Activated T-cell treated with anti-CD3 and anti-CD28 coated beads, Interleukin-2, amount 50 U/mL, for 1 hour (primary cell): ENCODE measurements around the gene NLK.
"Not testable (repeated sequence)": the region's sequence is repeated elsewhere in the genome, so short reads cannot be mapped to it uniquely, and the experiment has no call there.

Experiments used
- DNase-seq: peaks from one replicate; pipeline ENCODE4 v3.0.0-alpha.2; 2020

Gene NLK

DNA sequence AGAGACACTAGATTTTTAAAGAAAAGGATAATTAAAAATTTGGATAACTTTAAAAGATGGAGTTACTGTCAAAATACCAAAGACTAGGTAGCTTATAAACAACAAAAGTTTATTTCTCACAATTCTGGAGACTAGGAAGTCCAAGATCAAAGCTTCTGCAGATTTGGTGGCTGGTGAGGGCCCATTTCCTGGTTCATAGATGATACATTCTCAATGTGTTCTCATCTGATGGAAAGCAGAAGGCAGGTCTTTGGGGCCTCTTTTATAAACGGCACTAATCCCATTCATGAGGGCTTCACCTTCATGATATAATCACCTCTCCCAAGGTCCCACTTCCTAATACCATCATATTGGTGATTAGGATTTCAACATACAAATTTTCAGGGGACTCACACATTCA, 33.7 kb downstream of the NLK start:
- DNase-seq = no peak

DNA sequence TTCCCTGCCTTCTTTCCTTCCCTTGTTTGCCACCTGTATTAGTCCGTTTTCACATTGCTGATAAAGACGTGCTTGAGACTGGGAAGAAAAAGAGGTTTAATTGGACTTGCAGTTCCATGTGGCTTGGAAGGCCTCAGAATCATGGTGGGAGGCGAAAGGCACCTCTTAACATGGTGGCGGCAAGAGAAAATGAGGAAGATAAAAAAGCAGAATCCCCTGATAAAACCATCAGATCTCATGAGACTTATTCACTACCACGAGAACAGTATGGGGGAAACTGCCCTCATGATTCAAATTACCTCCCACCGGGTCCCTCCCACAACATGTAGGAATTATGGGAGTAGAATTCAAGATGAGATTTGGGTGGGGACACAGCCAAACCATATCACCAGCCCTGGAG, 34.7 kb downstream of the NLK start:
- DNase-seq = not testable (repeated sequence)

DNA sequence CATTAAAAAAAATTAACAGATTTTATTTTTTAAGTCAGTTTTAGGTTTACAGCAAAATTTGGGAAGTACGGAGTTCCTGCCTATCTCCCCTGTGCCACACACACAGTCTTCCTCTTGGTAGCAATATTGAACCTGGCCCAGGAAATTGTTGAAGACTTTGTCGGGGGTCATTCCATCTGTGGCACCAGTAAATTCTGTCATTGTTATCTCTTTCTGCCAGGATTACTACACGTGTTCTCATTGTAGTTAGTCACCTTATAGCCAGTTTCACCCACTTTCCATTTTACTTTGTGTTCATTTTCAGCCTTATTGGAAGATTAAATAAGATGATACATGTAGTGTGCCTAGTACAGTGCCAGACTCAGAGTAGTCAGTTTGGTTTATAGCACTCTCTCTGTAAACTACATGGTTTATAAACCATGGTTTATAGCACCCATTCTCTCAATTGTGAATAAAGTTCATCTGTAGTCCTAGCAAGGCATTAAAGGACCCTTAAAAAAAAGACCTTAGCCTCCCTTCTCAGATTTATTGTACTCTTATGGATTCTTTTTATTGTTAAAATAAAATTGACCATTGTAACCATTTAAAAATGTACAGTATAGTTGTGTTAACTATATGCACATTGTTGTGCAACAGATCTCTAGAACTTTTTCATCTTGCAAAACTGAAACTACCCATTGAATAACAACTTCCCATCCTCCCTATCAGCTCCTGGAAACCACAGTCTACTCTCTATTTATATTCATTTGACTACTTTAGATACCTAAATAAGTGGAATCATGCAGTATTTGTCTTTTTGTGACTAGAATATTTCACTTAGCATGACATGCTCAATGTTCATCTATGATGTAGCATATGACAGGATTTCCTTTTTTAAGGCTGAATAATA, 36.1 kb downstream of the NLK start:
- no peak for DNase-seq

DNA sequence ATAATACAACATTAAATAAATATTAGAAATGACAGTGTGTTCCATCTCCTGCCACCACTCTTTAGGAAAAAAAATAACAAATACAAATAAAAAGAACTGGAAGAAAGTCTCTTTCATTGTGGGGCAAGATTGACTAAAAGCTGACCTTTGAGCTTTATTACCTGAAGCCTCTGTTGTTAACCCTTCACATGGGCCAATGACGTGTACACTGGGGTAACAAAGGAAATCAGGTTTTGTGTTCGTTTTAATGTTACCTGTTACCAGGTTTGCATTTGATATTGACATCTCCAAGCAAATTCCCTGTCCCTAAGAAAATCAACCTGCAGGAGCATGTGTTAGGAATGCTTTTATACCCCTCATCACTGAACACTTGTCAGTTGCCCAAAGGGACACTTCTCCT, 39.0 kb downstream of the NLK start:
- DNase-seq = no peak

DNA sequence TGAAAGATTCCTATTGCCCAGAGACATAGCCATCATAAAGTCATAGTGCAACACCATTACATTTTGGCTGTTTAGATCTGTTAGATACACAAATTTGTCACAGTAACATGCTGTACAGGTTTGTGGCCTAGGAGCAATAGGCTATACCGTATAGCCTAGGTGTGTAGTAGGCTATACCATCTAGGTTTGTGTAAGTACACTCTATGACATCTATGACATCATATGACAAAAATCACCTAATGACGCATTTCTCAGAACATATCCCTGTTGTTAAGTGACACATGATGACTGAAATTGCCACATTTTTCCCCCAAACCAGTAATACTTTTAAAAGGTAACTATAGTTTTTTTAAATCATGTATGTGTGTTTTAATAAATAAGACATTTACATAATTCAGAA, 43.3 kb downstream of the NLK start:
- no peak for DNase-seq

DNA sequence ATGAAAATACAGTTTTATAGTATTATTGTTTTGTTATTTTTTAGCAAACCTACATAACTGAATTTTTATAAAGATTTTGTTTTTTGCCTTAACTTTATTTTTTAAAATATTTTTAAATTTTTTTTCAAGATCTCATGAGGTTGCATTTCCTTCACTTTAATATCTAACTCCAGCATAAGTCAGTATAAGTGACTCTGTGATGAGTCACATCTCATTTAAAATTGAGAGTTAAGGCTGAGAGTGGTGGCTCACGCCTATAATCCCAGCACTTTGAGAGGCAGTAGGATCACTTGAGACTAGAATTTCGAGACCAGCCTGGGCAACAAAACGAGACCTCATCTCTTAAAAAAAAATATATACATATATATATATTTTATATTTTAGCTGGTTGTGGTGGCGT, 44.0 kb downstream of the NLK start:
- no peak for DNase-seq

DNA sequence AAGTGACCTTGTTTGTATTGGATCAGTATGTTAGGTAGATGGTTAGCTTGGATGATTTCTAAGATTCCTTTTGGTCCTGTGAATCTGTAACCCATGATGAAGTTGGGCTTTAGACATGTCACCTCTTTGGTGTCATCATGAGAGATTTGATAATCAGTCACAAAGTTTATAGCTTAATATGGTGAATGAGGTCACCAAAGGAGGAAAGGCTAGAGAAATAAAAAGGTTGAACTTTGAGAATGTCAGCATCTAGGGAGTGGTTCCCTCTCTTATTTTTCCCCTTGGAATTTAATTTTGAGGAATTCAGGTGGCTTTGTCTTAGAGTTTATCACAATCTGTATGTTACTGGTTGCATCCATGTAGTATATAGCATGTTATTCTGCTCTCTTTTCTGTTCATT, 45.3 kb downstream of the NLK start:
- no peak for DNase-seq

DNA sequence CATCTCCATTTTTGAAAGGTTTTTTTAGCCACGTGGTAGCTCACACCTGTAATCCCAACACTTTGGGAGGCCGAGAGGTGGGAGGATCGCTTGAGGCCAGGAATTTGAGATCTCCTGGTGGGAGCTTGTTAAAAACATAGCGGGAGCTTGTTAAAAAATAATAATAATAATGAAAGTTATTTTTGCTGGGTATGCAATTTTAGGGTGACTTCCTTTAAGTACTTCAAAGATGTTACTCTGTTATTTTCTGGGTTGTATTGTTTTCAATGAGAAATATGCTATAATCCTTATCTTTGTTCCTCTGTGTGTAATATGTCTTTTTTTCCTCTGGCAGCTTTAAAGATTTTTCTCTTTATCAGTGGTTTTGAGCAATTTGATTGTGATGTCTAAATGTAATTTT, 48.1 kb downstream of the NLK start:
- no peak for DNase-seq

DNA sequence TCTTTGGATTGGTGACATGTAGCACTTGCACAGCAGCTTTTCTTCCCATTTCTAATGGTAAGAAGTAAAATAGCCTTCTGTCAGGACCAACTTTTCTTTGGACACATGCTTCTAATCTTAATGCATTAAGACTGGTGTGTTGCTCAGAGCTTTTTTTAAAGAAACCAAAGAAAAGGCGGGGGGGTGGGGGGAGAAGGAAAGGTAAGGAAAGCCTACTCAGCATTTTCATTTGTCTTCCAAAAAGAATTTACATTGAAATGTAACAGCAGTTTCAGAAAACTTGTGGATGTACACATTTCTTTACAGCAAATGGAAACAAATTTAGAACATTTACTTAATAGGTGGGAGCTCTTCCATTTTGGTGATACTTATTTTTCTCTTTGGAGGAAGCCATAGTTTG, 49.6 kb downstream of the NLK start:
- DNase-seq = no peak

DNA sequence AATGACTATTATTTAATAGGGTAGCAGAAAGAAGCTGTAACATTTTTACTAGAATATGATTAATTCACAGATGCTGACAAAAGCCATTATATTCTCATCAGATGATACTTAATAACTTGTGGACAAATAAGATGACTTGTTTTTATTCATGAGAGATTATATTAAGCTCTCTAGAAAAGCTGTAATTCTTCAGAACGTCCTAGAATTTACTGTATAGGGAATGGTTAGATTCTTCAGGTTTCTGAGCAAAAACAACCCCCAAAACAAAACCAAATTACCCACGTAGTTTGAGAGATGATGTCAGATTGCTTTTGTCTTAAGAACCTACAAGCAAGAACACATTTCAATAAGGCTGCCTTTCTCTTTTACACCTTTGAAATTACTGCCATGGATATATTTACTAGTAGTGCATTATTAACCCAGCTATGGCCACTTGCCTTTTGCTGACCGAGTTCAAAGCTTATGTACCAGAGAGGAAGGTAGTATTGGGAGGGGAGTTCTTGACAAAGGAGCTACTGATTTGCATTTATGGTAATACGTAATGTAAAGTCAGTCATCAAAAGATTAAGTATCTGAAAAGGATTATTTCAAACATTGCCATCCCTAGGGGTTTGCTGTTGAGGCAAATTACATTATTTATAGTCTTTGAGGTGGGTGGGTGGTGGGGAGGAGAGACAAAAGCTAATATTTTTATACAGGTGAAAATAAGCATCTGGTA, 51.7 kb downstream of the NLK start:
- DNase-seq = no peak

DNA sequence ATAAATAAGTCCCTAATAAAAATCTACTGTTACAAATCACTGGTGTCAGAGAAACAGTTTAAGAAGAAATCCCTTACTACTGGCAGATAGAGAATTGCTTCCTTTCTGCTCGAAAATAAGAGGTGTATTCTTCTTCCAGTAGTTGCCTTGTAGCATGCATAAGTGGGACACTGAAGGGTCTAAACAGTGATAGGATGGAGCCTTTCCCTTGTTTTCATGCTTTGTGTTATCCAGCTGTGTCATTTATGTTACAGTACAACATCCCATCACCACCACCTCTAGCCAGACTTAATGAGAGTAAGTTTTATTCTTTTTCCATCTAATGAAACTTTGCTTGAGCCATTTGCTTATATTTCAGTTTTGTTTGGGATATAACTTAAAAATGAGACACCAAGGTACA, 54.3 kb downstream of the NLK start:
- no peak for DNase-seq

DNA sequence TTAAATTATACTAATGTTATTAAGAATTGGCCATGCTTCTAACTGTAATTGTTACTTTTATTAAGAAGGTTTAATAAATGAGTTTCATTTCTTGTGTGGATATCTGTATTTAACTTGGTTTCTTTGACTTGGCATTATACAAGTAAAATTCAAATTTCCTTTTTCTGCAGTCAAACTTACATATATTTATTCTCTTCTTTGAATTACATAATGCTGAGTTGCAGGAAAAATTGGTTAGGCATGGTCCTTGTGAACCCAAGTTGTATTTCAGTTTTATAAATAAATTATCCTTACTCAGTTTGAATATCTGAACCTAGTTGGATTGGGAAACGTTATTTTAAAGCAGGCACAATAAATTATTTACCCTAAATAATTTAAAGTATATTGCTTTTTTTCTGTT, 54.8 kb downstream of the NLK start:
- no peak for DNase-seq

DNA sequence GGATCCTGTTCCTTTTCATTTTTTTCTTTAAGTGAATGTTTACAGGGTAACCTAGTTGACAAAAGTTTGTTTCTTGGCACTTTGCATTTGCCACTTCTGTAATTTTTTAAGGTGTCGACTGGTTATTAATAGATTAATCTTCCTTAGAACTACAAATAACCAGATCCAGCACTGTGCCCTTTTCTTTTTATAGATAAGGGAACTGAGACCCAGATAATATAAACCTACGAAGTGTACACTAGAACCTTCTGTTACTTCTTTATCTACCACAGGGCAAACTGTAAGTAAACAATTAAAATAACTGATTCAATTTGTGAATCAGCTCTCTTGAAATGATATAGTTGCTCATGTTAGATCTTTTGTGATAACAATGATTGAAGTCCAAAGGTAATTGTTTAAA, 55.4 kb downstream of the NLK start:
- no peak for DNase-seq

DNA sequence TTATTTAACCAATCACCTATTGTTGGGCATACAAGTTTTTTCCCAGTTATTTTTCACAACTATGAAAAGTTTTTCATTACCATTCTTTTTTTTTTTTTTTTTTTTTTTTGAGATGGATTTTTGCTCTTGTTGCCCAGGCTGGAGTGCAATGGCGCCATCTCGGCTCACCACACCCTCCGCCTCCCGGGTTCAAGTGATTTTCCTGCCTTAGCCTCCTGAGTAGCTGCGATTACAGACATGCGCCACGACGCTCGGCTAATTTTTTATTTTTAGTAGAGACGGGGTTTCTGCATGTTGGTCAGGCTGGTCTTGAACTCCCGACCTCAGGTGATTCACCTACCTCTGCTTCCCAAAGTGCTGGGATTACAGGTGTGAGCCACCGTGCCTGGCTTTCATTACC, 56.1 kb downstream of the NLK start:
- DNase-seq = not testable (repeated sequence)

DNA sequence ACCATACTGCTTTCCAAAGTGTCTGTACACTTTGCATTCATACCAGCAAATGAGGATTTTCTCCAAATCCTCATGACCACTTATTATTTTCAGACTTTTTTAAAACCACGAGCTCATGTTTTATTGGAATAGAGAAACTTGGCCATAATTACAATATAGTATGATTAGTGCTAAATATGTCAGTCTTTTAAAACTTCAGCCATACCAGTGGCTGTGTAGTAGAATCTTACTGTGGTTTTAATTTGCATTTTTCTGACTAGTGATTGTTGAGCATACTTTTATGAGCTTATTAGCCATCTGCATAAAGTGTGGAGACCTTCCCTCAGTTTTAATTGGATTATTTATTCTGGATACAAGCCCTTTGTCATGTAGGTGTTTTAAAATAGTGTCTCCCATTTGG, 57.8 kb downstream of the NLK start:
- no peak for DNase-seq

DNA sequence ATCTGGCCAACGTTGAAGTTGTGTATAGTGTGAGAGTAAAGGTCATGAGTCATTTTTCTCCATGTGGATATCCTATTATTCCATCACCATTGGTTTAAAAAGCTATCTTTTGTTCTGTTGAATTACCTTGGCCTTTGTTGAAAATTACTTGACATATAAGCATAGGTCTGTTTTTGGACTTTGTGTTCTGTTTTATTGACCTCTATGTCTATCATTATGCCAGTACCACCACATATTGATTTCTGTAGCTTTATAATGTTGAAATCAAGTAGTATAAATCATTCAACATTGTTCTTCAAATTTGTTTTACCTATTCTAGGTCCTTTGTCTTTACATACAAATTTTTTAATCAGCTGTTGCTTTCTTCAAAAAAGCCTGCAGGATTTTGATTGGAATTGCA, 58.5 kb downstream of the NLK start:
- no peak for DNase-seq

DNA sequence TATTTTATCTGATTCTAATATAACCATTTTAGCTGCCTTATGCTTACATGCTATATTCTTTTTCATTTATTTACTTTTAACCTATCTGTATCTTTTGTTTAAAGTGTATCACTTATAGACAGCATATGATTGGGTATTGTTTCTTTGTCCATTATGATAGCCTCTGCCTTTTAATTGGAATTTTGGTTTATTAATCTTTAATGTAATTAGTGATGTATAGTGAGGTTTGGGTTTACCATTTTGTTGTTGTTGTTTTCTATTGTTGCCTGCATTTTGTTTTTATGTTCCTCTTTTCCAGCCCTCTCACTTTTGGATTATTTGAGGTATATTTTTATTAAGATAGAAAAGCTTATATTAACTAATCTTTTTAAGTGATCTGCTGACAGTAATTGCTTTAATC, 59.4 kb downstream of the NLK start:
- DNase-seq = no peak

DNA sequence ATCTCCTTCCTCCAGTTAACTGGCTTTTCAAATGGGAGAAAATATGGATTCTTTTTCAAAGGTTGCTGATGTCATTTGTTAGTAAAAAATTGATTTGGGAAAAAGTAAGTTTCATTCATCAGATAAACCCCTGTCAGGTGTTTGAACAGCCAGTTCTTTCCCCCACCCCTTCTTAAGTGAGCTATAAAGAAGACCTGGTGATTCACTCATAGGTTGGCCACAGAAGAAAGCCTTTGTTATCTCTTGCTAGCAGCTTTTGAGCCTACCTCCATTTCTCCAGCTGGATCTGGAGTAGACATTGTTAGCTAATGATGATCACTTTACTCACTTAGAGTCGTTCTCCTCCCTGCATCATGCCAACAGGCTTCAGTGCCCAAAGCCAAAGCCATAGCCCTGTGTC, 63.0 kb downstream of the NLK start:
- DNase-seq = no peak

DNA sequence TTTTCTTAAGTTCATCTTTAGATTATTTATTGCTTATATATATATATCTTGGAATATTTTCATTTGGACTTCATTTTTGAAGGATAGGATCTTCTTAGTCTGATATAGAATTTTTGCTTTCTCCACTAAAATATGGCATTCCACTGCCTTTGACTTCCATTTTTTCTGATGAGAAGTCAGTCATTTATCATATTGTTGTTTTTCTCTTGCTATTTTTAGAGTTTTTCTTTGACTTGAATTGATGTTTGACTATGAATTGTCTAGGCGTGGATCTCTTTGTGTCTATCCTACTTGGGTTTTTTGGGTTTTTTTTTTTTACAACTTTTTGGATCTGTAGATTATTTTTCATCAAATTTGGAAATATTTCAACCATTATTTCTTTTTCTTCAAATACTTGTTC, 67.7 kb downstream of the NLK start:
- no peak for DNase-seq

DNA sequence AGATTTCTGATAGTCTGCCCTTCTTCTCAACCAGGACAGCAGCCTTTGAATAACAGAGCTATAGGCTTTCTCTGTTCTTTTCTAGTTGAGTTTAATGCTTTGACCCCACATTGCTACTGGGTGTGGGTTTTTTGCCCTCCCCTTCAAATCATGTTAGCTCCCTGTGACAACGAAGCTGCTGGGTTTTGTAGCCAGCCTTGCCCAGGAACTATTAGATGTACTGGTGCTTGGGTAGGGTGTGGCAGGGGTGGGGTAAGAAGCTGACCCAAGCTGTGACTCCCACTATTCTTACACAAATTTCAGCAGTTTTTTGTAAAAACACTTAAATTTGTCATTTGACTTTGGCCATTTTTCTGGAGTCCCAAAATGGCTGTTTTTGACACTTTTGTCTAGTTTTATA, 69.7 kb downstream of the NLK start:
- no peak for DNase-seq

DNA sequence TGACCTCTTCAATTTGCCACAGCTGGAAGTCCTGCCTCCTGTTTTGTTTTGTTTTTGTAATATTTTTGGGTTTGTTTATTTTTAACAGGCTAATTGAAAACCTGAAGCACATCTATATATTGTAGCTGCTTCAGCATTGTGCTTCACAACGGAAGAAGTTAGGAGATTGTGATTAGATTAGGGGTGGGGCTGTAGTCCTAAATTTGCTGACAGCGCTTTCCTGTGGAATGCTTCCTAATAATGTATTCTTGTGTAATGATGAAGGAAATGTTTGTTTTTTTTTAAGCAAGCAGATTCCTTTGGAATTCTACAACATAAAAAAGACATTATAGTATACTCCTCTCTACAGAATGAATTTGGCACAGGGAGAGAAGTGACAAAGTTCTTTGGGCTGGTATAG, 70.1 kb downstream of the NLK start:
- no peak for DNase-seq

DNA sequence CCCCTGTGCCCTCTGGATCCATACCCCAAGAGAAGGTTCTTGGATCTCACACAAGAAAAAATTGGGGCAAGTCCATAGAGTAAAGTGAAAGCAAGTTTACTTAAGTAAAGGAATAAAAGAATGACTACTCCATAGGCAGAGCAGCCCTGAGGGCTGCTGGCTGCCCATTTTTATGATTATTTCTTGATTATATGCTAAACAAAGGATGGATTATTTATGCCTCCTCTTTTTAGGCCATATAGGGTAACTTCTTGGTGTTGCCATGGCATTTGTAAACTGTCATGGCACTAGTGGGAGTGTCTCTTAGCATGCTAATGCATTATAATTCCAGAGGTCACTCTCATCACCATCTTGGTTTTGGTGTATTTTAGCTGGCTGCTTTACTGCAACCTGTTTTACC, 70.8 kb downstream of the NLK start:
- no peak for DNase-seq

DNA sequence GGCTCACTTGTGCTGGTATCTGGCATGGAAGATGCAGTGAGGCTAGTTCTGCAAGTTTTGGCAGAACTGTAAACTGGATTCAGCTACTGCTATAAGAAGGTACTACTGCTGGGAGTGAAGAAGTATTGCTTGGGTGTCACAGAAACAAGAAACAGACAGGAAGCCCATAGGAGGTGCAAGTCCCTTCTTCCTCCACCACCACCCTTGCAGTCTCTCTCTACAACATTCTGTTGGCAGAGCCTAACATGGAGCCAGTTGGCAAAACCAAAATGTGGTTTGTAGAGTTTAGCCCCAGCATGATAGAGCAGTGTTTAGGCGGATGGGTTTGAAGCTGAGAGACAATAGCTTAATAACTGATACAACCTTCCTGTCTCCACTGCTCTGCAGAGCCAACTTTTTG, 72.6 kb downstream of the NLK start:
- no peak for DNase-seq

DNA sequence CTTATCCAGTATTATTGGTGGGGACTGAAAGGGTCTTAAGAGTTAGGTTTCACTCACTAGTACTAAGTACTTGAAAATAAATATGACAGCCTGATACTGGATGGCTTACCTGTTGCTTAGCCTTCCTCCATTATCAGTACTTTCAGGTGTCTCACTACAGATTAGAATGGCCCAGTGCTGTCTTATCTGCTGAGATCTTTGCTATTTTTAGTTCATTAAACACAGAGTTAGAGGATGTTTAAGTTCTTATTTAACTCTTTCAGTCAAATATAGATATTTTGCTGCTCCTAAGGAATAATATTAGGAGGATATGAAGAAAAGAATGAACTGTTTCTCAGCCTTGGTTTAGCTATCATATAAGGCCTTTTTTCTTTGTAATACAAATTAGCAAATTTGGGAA, 74.8 kb downstream of the NLK start:
- DNase-seq = no peak

DNA sequence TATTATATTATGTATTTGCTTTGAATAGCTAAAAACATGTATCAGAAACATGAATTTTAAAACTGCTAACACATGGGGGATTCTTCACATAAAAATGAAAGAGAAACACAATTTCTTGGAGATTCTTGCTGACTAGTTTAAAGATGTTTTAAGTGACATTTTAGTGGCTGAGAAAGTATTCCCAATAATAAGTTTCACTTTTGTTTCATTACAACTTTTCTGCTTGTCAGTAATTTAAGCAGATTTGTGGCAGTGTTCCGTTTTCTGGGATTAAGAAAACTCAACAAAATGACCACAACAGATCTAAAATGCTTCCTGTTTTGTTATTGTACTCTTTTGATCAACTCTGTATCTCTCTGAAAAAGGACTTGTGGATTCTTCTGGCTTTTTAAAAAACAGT, 75.9 kb downstream of the NLK start:
- no peak for DNase-seq
